HEK293 (cell line): ENCODE data around the gene DUSP16.

Experiments used
- CTCF ChIA-PET: fragments of 350-600 bp; formaldehyde crosslinking; extraction: SDS; loops from one replicate; lab custom pipeline; 2021; ENCODE audit warnings: antibody characterized with exemption; lab: Yijun Ruan, JAX
- POLR2A ChIA-PET: fragments of 300-600 bp; formaldehyde crosslinking; extraction: SDS; loops from one replicate; lab custom pipeline; 2020; ENCODE audit warnings: antibody characterized with exemption, inconsistent platforms; lab: Yijun Ruan, JAX
- H3K27ac ChIP-seq: fragments of 200-500 bp; sonication (Bioruptor generic); 2 replicates; pipeline ENCODE4 v1.5.1; 2014; ENCODE audit warnings: low read depth, low read length, control low read depth, inconsistent platforms; ENCODE audit errors: extremely low read depth
- H3K36me3 ChIP-seq, 2 experiments: fragments of 200-500 bp in 1 of 2; sonication (Bioruptor generic) in 1 of 2; 1 replicate in 1 of 2; 2 replicates in 1 of 2; pipeline ENCODE4 v1.5.1; 2014 to 2017; ENCODE audit warnings: inconsistent platforms in 2 of 2, low read length in 2 of 2; ENCODE audit not compliant: control insufficient read depth in 2 of 2, insufficient read depth in 1 of 2
- H3K4me1 ChIP-seq: fragments of 200-500 bp; sonication (Bioruptor generic); 2 replicates; pipeline ENCODE4 v1.5.1; 2014; ENCODE audit warnings: mild to moderate bottlenecking, low read length, inconsistent platforms; ENCODE audit not compliant: control insufficient read depth, insufficient read depth
- H3K4me3 ChIP-seq: 2 replicates; pipeline ENCODE4 v1.5.1; 2011; ENCODE audit warnings: low read depth, mild to moderate bottlenecking, control low read depth, low read length, moderate library complexity
- H3K9me3 ChIP-seq: fragments of 200-500 bp; sonication (Bioruptor generic); 2 replicates; pipeline ENCODE4 v1.5.1; 2014; ENCODE audit warnings: low read depth, low read length, inconsistent platforms; ENCODE audit not compliant: control insufficient read depth, insufficient read depth
- EGR2 ChIP-seq: fragments of 450-650 bp; formaldehyde crosslinking; IDR thresholded peaks from 2 replicates; pipeline ENCODE4 v1.5.1; 2016; ENCODE audit warnings: low read depth, missing biosample characterization, missing genetic modification characterization
- HOXC10 ChIP-seq: sonication (generic); formaldehyde crosslinking; IDR thresholded peaks from 2 replicates; pipeline ENCODE4 v1.8.1; 2023; ENCODE audit warnings: mild to moderate bottlenecking, missing genetic modification reagents
- RBAK ChIP-seq: fragments of 450-650 bp; formaldehyde crosslinking; IDR thresholded peaks from 2 replicates; pipeline ENCODE4 v1.5.1; 2016; ENCODE audit warnings: missing biosample characterization, missing genetic modification characterization
- SCRT1 ChIP-seq: fragments of 450-650 bp; formaldehyde crosslinking; IDR thresholded peaks from 2 replicates; pipeline ENCODE4 v1.5.1; 2016; ENCODE audit warnings: missing biosample characterization, missing genetic modification characterization, borderline replicate concordance
- ZFHX2 ChIP-seq: fragments of 450-650 bp; formaldehyde crosslinking; conservative IDR thresholded peaks from 2 replicates; pipeline ENCODE4 v1.5.1; 2016; ENCODE audit warnings: missing biosample characterization, missing genetic modification characterization
- ZFP41 ChIP-seq: fragments of 450-650 bp; formaldehyde crosslinking; IDR thresholded peaks from 2 replicates; pipeline ENCODE4 v1.5.1; 2016; ENCODE audit warnings: missing biosample characterization, missing genetic modification characterization, borderline replicate concordance
- ZFP69B ChIP-seq: fragments of 450-650 bp; formaldehyde crosslinking; IDR thresholded peaks from 2 replicates; pipeline ENCODE4 v1.5.1; 2016; ENCODE audit warnings: missing biosample characterization, missing genetic modification characterization
- ZNF138 ChIP-seq: fragments of 450-650 bp; formaldehyde crosslinking; IDR thresholded peaks from 2 replicates; pipeline ENCODE4 v1.5.1; 2016; ENCODE audit warnings: missing biosample characterization, missing genetic modification characterization, borderline replicate concordance
- ZNF416 ChIP-seq: fragments of 450-650 bp; formaldehyde crosslinking; IDR thresholded peaks from 2 replicates; pipeline ENCODE4 v1.5.1; 2016; ENCODE audit warnings: missing biosample characterization, missing genetic modification characterization
- ZNF548 ChIP-seq: fragments of 450-650 bp; formaldehyde crosslinking; IDR thresholded peaks from 2 replicates; pipeline ENCODE4 v1.5.1; 2016; ENCODE audit warnings: missing biosample characterization, missing genetic modification characterization
- ZNF571 ChIP-seq: fragments of 450-650 bp; formaldehyde crosslinking; IDR thresholded peaks from 2 replicates; pipeline ENCODE4 v1.5.0; 2017; ENCODE audit warnings: missing biosample characterization, missing genetic modification characterization
- ZNF701 ChIP-seq: fragments of 450-650 bp; formaldehyde crosslinking; IDR thresholded peaks from 2 replicates; pipeline ENCODE4 v1.5.1; 2016; ENCODE audit warnings: missing biosample characterization, missing genetic modification characterization
- ZSCAN23 ChIP-seq: fragments of 450-650 bp; formaldehyde crosslinking; IDR thresholded peaks from 2 replicates; pipeline ENCODE4 v1.5.1; 2016; ENCODE audit warnings: missing biosample characterization, missing genetic modification characterization
- TF ChIP-seq, protein P1 (sequence below): fragments of 450-650 bp; IDR thresholded peaks from 2 replicates; pipeline ENCODE4 v1.5.1; 2018; ENCODE audit warnings: missing biosample characterization, missing genetic modification characterization
- TF ChIP-seq, protein P2 (sequence below): fragments of 450-650 bp; formaldehyde crosslinking; IDR thresholded peaks from 2 replicates; pipeline ENCODE4; 2016; ENCODE audit warnings: missing biosample characterization, missing genetic modification characterization
- TF ChIP-seq, protein P3 (sequence below): fragments of 450-650 bp; formaldehyde crosslinking; IDR thresholded peaks from 2 replicates; pipeline ENCODE4 v1.5.1; 2016; ENCODE audit warnings: missing biosample characterization, missing genetic modification characterization

The DUSP16 gene

DNA sequence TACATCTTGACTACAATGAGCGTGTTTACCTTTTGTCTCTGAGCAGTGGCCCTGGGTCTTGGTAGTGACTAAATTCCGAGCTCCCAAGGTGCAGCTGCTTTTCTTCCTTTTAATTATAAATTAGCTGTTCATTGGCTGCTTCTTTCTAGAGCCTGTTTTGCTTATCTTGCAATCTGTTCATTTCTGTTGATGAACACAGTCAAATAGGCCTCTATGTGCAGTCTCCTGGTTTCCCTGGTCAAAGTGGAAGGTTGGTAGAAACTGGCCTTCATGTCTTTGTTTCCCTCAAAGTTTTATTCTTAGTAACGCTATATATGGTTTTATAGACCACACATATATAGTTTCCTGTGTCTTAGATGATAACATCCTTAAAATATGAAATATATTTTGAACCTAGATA, 94.1 kb downstream of the DUSP16 start (continued):
- TF ChIP-seq, protein P1, sequence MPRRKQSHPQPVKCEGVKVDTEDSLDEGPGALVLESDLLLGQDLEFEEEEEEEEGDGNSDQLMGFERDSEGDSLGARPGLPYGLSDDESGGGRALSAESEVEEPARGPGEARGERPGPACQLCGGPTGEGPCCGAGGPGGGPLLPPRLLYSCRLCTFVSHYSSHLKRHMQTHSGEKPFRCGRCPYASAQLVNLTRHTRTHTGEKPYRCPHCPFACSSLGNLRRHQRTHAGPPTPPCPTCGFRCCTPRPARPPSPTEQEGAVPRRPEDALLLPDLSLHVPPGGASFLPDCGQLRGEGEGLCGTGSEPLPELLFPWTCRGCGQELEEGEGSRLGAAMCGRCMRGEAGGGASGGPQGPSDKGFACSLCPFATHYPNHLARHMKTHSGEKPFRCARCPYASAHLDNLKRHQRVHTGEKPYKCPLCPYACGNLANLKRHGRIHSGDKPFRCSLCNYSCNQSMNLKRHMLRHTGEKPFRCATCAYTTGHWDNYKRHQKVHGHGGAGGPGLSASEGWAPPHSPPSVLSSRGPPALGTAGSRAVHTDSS (tag by site-specific recombination): no peak
- TF ChIP-seq SCRT1 (tag by site-specific recombination) (no peak), ZFP41 (tag by site-specific recombination) (no peak)

DNA sequence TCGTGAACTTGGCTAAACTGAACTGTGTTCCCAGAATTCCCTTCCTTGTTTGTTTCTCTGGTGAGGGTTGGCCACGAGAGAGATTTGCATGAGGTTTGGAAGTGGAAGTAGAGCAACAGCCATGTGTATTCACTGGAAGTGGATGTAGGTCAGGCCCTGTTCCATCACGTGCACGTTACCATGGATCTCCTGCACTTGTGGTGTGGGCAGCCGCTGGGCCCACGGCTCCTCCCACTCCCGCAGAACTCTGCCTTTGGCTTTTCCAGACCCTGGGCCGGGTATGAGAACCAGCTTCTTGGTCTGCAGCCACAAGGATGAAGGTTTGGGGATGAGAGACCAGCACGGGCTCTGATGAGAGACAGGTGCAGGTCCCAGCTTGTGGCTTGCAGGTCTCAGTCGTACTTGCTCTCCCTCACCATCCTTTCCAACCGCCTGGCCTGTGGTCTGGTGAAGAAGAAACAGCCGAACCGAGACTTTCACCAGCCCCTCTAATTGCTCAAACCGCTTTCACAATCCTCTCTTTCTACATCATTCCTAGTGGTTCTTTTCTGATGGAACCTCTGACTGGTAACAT, 94.9 kb downstream of the DUSP16 start:
- ChIA-PET CTCF (no interaction called here), POLR2A (no interaction called here)
- TF ChIP-seq EGR2 (tag by site-specific recombination) (0 out of 2 replicates have a peak, but pooled peaks have one; percentile 15), ZFHX2 (tag by site-specific recombination) (0 out of 2 replicates have a peak, but pooled peaks have one; percentile 40)
- TF ChIP-seq, protein P2, sequence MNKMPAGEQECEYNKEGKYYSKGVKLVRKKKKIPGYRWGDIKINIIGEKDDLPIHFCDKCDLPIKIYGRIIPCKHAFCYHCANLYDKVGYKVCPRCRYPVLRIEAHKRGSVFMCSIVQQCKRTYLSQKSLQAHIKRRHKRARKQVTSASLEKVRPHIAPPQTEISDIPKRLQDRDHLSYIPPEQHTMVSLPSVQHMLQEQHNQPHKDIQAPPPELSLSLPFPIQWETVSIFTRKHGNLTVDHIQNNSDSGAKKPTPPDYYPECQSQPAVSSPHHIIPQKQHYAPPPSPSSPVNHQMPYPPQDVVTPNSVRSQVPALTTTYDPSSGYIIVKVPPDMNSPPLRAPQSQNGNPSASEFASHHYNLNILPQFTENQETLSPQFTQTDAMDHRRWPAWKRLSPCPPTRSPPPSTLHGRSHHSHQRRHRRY (tag by site-specific recombination): no peak
- no peaks in the 10 kb centered on the region for H3K9me3 ChIP-seq
- H3K4me1 ChIP-seq: no peaks in the 10 kb centered on the region
- H3K36me3 ChIP-seq: no peaks in the 10 kb centered on the region
- no peak overlapping the region for H3K27ac ChIP-seq
- no peak overlapping the region for H3K4me3 ChIP-seq

DNA sequence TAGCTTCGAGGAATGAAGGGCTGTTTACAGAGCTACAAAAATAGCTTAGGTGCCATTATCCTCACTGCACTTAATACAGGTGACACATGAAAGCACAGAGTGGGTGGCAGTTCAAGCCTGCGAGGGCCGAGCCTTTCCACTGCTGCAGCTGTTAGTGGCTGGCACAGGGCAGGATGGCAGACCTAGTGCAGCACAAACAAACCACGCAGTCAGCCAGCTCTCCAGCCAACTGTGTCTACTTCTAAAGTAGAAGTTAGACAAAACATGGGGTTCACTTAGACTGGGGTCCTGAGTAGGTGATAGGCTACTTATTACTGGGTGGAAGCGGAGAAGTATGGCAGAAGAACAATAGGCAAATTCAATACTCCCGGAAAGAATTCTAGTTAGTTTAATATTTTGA, 95.4 kb downstream of the DUSP16 start:
- no peak overlapping the region for H3K27ac ChIP-seq
- no peak for TF ChIP-seq ZNF701 (tag by site-specific recombination)
- TF ChIP-seq, all 188 proteins: peak for 0
- Histone ChIP-seq H3K36me3 (no peaks in the 10 kb centered on the region), H3K9me3 (no peaks in the 10 kb centered on the region), H3K4me1 (no peaks in the 10 kb centered on the region), H3K4me3 (no peak overlapping the region)
- ChIA-PET POLR2A (no interaction called here), CTCF (no interaction called here)

DNA sequence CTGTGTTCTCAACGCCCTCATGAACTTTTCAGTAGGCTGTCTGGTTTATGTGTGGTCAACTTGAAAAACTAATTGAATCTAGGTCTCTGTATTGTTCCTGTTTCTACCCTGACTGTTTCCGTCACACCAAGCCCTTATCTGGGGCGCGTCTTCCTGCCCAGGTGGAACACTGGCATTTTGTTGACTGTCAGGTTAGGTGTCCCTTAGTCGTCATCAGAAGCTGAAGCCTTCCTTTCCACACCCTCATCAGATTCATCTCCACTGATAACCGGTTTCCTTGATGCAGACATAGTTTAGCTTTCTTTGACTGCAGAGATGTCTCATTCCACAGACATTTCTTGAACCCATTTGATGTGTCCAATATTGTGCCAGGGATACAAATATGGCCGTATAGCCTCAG, 96.5 kb downstream of the DUSP16 start:
- CTCF ChIA-PET: interaction anchor here (0.6 kb wide), 1 partner anchor 190 kb away, joined by 3 read pairs; no protein-coding TSS in a partner anchor
- POLR2A ChIA-PET: no interaction called here
- TF ChIP-seq ZNF571 (tag by site-specific recombination): no peak
- TF ChIP-seq ZFP69B (tag by site-specific recombination): no peak
- no peak for TF ChIP-seq ZNF416
- TF ChIP-seq ZSCAN23 (tag by site-specific recombination): no peak
- no peak for TF ChIP-seq ZNF548 (tag by site-specific recombination)
- TF ChIP-seq, protein P3, sequence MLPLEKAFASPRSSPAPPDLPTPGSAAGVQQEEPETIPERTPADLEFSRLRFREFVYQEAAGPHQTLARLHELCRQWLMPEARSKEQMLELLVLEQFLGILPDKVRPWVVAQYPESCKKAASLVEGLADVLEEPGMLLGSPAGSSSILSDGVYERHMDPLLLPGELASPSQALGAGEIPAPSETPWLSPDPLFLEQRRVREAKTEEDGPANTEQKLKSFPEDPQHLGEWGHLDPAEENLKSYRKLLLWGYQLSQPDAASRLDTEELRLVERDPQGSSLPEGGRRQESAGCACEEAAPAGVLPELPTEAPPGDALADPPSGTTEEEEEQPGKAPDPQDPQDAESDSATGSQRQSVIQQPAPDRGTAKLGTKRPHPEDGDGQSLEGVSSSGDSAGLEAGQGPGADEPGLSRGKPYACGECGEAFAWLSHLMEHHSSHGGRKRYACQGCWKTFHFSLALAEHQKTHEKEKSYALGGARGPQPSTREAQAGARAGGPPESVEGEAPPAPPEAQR: no peak
- no peak for TF ChIP-seq HOXC10
- no peak for TF ChIP-seq ZNF138 (tag by site-specific recombination)
- no peak for TF ChIP-seq RBAK (tag by site-specific recombination)
- H3K4me3 ChIP-seq: no peak overlapping the region
- no peaks in the 10 kb centered on the region for H3K36me3 ChIP-seq
- no peaks in the 10 kb centered on the region for H3K4me1 ChIP-seq
- H3K9me3 ChIP-seq: no peaks in the 10 kb centered on the region
- H3K27ac ChIP-seq: no peak overlapping the region
